ENCODE results near the gene PTPRR.

- no peak for TF ChIP-seq POLR2A (IDR thresholded peaks at IDR 0.05; ENCODE audit: low read depth, low read length)
- no peak for TF ChIP-seq CTCF (conservative IDR thresholded peaks at IDR 0.05; ENCODE audit: low read depth, low read length)
- TF ChIP-seq MAFK (IDR thresholded peaks at IDR 0.05; ENCODE audit: low read depth, low read length): no peak
- no peak for TF ChIP-seq MAZ (IDR thresholded peaks at IDR 0.05; ENCODE audit: borderline replicate concordance, low read depth, low read length)
- no peak for TF ChIP-seq CEBPB (IDR thresholded peaks at IDR 0.05; ENCODE audit: low read depth, low read length)
- TF ChIP-seq ELK1 (IDR thresholded peaks at IDR 0.05; ENCODE audit: borderline replicate concordance, low read depth, low read length): no peak
- no peak for TF ChIP-seq NFE2L2 (IDR thresholded peaks at IDR 0.05; ENCODE audit: low read depth, low read length)
- TF ChIP-seq SMC3 (IDR thresholded peaks at IDR 0.05; ENCODE audit: low read depth, low read length): no peak
- TF ChIP-seq FOS (IDR thresholded peaks at IDR 0.05; ENCODE audit: low read depth, low read length): no peak
- no peak for TF ChIP-seq RFX5 (IDR thresholded peaks at IDR 0.05; ENCODE audit: low read depth, low read length)
These were observed 156.9 kb downstream of the PTPRR start for GRCh38 chr12:70763666-70764065.

Measured in IMR-90 (cell line).